Measurements from ENCODE around the gene NFKBIE.

DNA sequence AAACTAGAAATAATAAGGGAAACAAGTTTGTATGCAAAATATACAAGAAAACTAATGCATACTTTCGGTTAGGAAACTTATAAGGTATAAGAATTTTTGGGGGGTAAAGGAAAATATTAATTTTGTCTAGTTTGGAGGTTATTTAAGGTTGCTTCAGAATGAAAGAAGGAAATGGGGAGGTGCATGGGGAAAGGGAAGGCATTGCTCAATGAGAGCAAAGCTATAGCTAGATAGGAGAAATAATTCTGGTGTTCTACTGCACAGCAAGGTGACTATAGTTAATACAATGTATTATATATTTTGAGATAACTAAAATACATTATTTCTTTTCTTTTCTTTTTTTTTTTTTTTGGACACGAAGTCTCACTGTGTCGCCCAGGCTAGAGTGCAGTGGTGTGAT is 54.1 kb downstream of the NFKBIE start:
- TF ChIP-seq CTCF (conservative IDR thresholded peaks at IDR 0.05; ENCODE audit: low read length) (no peak), EZH2phosphoT487 (IDR thresholded peaks at IDR 0.05; ENCODE audit: borderline replicate concordance) (no peak)
